A549 treated with dexamethasone at 1 μM for 4 hours (cell line): ENCODE measurements around the gene NKIRAS2. TPM values are rescaled to one million over a fixed set of nuclear protein-coding genes. Genes with fewer than 3 reads are reported as not detected.

Source experiments
- total RNA-seq: library from RNA; stranded (reverse); fragments of 200-300 nt; extraction: Qiagen RNA extraction; gene quantifications from 5 replicates; pipeline ENCODE4 v1.2.3, GENCODE V29; 2022

The NKIRAS2 gene
- 43.6 to 49.2 TPM (median 47.0 TPM) in 5 replicates for total RNA-seq

DNA sequence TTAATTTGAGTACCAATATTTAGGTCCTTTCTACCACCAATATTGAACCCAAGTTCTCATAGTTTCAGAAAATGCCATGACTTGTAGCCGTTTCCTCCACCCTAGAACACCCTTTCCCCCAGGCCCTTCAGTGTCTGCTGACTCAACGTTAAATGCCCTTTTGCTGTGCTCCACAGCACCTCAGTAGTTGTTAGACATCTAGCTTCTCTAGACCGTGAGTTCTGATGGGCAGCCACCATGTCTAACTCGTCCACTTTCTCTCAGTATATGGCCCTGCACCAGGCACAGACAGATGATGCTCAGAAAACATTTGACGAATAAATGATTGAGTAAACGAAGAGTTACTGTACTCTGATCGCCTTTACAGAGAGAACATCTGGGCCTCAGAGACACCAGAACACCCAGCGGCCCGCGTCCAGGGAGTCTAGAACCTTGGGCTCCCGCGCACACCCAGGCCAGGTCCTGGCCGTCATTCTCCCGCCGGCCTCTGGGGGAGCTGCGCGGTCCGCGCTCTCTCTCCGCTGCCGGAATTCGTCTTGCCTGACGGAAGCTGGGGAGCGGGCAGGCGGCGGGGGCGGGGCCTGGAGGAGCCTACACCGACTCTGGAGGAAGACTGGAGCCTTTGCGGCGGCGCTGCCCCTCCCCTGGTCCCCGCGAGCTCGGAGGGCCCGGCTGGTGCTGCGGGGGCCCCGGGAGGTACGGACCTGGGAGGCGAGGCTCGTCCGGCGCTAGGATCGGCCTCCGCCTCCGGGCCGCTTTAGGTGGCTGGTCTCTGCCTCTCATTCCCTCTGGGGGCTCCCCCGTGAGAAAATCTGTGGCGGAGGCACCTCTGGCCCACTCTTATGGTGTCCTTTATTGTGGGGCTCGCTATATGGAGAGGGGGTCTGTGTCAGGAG, at the start of gene NKIRAS2:
NKIRAS2 (plus strand) TSS at position 582 of the 896 bp plus-strand sequence. CDS start 1,488 bp downstream, outside the sequence.

DNA sequence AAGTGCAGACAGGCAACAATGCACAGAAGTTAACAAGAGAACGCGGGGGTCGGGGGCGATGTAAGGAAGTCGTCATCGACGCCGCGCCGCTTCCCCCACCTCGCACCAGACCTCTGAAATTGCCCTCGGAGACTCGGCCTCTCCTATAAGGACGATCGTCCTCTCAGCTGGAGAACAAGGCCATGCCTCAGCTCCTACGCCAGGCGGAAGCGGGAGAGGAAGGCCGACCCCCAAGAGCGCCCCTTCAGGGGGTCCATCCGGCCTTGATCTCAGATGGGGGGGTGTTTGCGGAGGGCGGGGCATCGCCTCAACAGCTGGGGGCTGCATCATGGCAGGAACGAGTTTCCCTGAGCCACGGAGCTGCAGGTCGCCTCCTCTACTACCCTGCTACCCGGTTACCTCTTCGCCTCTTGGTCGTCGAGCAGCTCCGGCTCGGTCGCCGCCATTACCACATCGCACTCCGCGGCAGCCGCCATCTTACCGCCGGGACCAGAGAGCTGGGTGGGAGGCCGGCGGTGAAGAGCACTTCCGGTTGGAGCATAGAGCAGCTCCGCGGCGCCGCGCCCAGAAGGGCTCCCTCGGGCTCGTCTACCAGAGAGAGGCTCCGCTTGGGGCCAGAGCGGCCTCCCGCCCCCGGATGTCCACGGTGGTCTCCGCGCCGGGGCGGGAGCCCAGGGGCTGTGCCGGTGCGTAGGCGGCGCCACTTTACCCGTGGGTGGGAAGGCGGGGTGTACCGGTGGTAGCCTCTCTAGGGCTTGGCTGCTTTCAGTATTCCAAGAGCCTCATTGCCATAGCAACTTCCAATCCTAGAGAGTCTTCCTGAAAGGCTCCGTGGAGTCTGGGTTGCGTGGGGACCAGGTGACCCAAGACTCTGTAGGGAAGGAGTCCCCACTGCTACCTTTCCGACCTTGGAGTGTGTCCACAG, 2.7 kb upstream of the NKIRAS2 start, which contains the start of gene DNAJC7:
DNAJC7 (minus strand) TSS at position 499 of the 925 bp plus-strand sequence; CDS start at position 476, 23 bp downstream.

DNA sequence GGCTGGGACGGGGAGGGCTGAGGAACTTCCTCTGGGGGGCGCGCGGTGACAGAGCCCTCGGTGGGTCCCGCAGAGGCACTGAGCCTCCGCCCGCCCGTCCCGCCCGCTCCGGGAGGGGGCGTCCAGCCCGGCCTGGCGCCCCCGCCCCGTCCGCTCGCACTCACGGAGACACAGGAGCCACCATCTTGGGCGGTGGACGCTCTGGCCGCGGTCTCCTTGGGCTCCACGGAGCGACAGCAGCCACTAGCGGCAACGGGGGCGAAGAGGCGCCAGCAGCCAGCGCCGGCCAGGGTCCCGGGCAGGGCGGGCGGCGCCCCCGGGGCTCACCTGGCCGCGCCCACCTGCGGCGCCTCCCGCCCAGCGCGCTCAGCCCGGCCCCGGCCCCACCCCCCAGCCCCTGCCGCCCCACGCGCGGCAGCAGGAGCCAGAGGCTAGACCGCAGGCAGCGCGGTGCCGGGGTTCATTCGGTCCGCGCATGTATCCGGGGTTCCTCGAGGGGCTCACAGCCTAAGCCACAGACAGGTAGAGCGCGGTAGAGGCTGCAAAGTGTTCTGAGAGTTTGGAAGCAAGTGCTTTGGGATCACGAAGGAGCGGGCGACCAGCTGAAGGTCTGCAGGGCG, 30.6 kb downstream of the NKIRAS2 start, which contains the start of gene C17orf113:
C17orf113 (minus strand) TSS at position 209 of the 620 bp plus-strand sequence. CDS start 7,225 bp downstream, outside the sequence.

Other genes with a start within 250 kb of the NKIRAS2 start
- gene JUP, start 233.4 kb upstream of the NKIRAS2 start, total RNA-seq, result 69.7 to 126 TPM (median 119 TPM) in 5 replicates
- gene P3H4, start 208.1 kb upstream of the NKIRAS2 start, total RNA-seq, result 25.4 to 35.5 TPM (median 32.2 TPM) in 5 replicates
- 72.0 to 114 TPM (median 103 TPM) in 5 replicates for gene FKBP10, start 207.1 kb upstream of the NKIRAS2 start, total RNA-seq
- 101 to 122 TPM (median 114 TPM) in 5 replicates for gene NT5C3B, start 183.9 kb upstream of the NKIRAS2 start, total RNA-seq
- 0.06 to 0.11 TPM (median 0.09 TPM) in 4 of 5 replicates, not detected in the other for gene KLHL10, start 182.3 kb upstream of the NKIRAS2 start, total RNA-seq
- gene KLHL11, start 154.7 kb upstream of the NKIRAS2 start, total RNA-seq, result 2.5 to 5.9 TPM (median 5.1 TPM) in 5 replicates
- gene ACLY, start 101.1 kb upstream of the NKIRAS2 start, total RNA-seq, result 246 to 313 TPM (median 310 TPM) in 5 replicates
- gene ODAD4, start 89.5 kb upstream of the NKIRAS2 start, total RNA-seq, result 1.1 to 2.1 TPM (median 1.4 TPM) in 5 replicates
- gene CNP, start 53.3 kb upstream of the NKIRAS2 start, total RNA-seq, result 55.7 to 71.5 TPM (median 68.8 TPM) in 5 replicates
- 107 to 118 TPM (median 113 TPM) in 5 replicates for gene DNAJC7, start 2.7 kb upstream of the NKIRAS2 start, total RNA-seq
- 0.45 to 0.97 TPM (median 0.59 TPM) in 5 replicates for gene C17orf113, start 30.5 kb downstream of the NKIRAS2 start, total RNA-seq
- 0.18 to 0.30 TPM (median 0.29 TPM) in 5 replicates for gene ZNF385C, start 78.4 kb downstream of the NKIRAS2 start, total RNA-seq
- gene DHX58, start 92.6 kb downstream of the NKIRAS2 start, total RNA-seq, result 0.08 to 0.52 TPM (median 0.30 TPM) in 5 replicates
- gene KAT2A, start 101.3 kb downstream of the NKIRAS2 start, total RNA-seq, result 29.1 to 48.8 TPM (median 45.8 TPM) in 5 replicates
- not detected in 5 replicates for gene HSPB9, start 102.7 kb downstream of the NKIRAS2 start, total RNA-seq
- 223 to 283 TPM (median 277 TPM) in 5 replicates for gene RAB5C, start 134.9 kb downstream of the NKIRAS2 start, total RNA-seq
- gene KCNH4, start 161.1 kb downstream of the NKIRAS2 start, total RNA-seq, result 0.19 to 0.40 TPM (median 0.26 TPM) in 5 replicates
- not detected in 5 replicates for gene HCRT, start 165.4 kb downstream of the NKIRAS2 start, total RNA-seq
- 14.2 to 20.4 TPM (median 18.9 TPM) in 5 replicates for gene GHDC, start 174.4 kb downstream of the NKIRAS2 start, total RNA-seq